Adrenal gland (tissue), 12 donors: Measurements from ENCODE around the gene FHAD1. TPM values are rescaled to one million over a fixed set of nuclear protein-coding genes. Genes with fewer than 3 reads are reported as not detected.
A peak's percentile ranks its signal among the peaks of the same experiment; 100 is the strongest.
"Not testable (repeated sequence)": the region's sequence is repeated elsewhere in the genome, so short reads cannot be mapped to it uniquely, and the experiment has no call there.

Experiments used
- DNase-seq, 7 donors: peaks; one replicate each; pipeline ENCODE4 v3.0.0-alpha.2; 2019 to 2020
- H3K27ac ChIP-seq, 5 donors: fragments of 200-600 bp; sonication (generic) in 4 of 5; 1 replicate in 3 of 5; 2 replicates in 2 of 5; pipeline versions ENCODE4 v1.5.1 to v1.8.0; 2016 to 2020; ENCODE audit warnings: mild to moderate bottlenecking in 1 of 5
- H3K27me3 ChIP-seq: fragments of 200-600 bp; 2 replicates; pipeline ENCODE4 v1.8.0; 2021
- H3K36me3 ChIP-seq, 2 donors: fragments of 200-600 bp; replicated peaks in 1 of 2; 1 replicate in 1 of 2; 2 replicates in 1 of 2; pipeline versions ENCODE4 v1.5.1 to v1.8.0; 2018 to 2022
- H3K4me1 ChIP-seq, 2 donors: fragments of 200-600 bp; replicated peaks in 1 of 2; 1 replicate in 1 of 2; 2 replicates in 1 of 2; pipeline versions ENCODE4 v1.5.1 to v1.8.0; 2018 to 2021
- H3K4me3 ChIP-seq, 4 donors: fragments of 200-600 bp; sonication (generic) in 3 of 4; one replicate each; pipeline ENCODE4 v1.5.1; 2016 to 2018
- H3K9me3 ChIP-seq, 3 donors: fragments of 200-600 bp; sonication (generic) in 1 of 3; replicated peaks in 1 of 3; 1 replicate in 2 of 3; 2 replicates in 1 of 3; pipeline versions ENCODE4 v1.5.1 to v1.8.0; 2016 to 2021
- POLR2A ChIP-seq, 2 donors: fragments of 450-650 bp; IDR thresholded peaks; one replicate each; pipeline ENCODE4 v1.6.1; 2017; ENCODE audit warnings: antibody characterized with exemption in 2 of 2, mild to moderate bottlenecking in 2 of 2, moderate library complexity in 1 of 2
- WGBS, 4 donors: extraction: QIAGEN DNeasy Blood & Tissue Kit in 2 of 4; methylation state at CpG; one replicate each; pipeline versions ENCODE4 v1.1.5 to v1.1.7; 2013 to 2017; 5-methylcytosine and 5-hydroxymethylcytosine counted together
- intact Hi-C, 2 donors: fragments of 100-400 bp; cut with DNase I; formaldehyde crosslinking; loops; one replicate each; pipeline versions ENCODE4 v1.14.1 to v1.15.0; 2022 to 2023
- polyA plus RNA-seq, 3 donors: library from polyadenylated mRNA; stranded (reverse); fragments of 200-250 nt in 2 of 3; fragments of 350-450 nt in 1 of 3; fragmentation: Illumina TruSeq in 1 of 3; extraction: RNeasy Lipid Tissue Mini Kit (QIAGEN cat#74804) in 1 of 3; gene quantifications; one replicate each; pipeline ENCODE4 v1.2.3, GENCODE V29; 2013 to 2014
- total RNA-seq, 9 donors: library from RNA; depleted of rRNA in 4 of 9; stranded (reverse); fragments of >200 nt in 4 of 9; fragments of 120-200 nt in 1 of 9; fragmentation: NEBNext Ultra II Directional in 1 of 9; extraction: Animal tissue kit (Norgen Biotek cat#: 25700) in 1 of 9; gene quantifications; one replicate each; pipeline versions ENCODE4 v1.1.0 to v1.2.4, GENCODE V29; 2013 to 2023
- TF ChIP-seq, protein P1 (sequence below), 6 experiments: fragments of 450-650 bp in 4 of 6; fragments of 200-600 bp in 2 of 6; sonication (generic) in 1 of 6; IDR thresholded peaks; 1 replicate in 5 of 6; 2 replicates in 1 of 6; pipeline versions ENCODE4 v1.5.1 to v1.8.0; 2016 to 2021; ENCODE audit warnings: antibody characterized with exemption in 6 of 6, mild to moderate bottlenecking in 2 of 6, moderate library complexity in 1 of 6
- donor health status: healthy with polysubstance abuse.
- donor health status: Bipolar disorder and iron deficiency.
- donor health status: DM: yes; HTN: yes; CAD: no.
- donor health status: DM: no; HTN: no; CAD: no.
- donor health status: DM: no; HTN: no; CAD: no.
- donor health status: DM: yes; HTN: yes; CAD: no.

The FHAD1 gene
- total and polyA plus RNA-seq, 12 donors: 0.09 to 1.6 (median 0.57) TPM; not detected in 1

- TF ChIP-seq POLR2A (IDR thresholded peaks at IDR 0.05): no peak
- TF ChIP-seq, protein P1, sequence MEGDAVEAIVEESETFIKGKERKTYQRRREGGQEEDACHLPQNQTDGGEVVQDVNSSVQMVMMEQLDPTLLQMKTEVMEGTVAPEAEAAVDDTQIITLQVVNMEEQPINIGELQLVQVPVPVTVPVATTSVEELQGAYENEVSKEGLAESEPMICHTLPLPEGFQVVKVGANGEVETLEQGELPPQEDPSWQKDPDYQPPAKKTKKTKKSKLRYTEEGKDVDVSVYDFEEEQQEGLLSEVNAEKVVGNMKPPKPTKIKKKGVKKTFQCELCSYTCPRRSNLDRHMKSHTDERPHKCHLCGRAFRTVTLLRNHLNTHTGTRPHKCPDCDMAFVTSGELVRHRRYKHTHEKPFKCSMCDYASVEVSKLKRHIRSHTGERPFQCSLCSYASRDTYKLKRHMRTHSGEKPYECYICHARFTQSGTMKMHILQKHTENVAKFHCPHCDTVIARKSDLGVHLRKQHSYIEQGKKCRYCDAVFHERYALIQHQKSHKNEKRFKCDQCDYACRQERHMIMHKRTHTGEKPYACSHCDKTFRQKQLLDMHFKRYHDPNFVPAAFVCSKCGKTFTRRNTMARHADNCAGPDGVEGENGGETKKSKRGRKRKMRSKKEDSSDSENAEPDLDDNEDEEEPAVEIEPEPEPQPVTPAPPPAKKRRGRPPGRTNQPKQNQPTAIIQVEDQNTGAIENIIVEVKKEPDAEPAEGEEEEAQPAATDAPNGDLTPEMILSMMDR (IDR thresholded peaks at IDR 0.05): peak; percentile 85 to 97 (median 88)
- H3K4me3 ChIP-seq: no peak overlapping the region
- H3K27me3 ChIP-seq: no peaks in the 10 kb centered on the region
- peak; percentile 50 to 81 (median 72) for DNase-seq
- no peaks in the 10 kb centered on the region for H3K36me3 ChIP-seq
- H3K4me1 ChIP-seq: peaks cover 0 to 4% of the 10 kb centered on the region in 2 donors
- no peaks in the 10 kb centered on the region for H3K9me3 ChIP-seq
- intact Hi-C loops: loop anchor here (5.0 to 10.0 kb wide), 2 partner anchors 178 to 180 kb away; no protein-coding TSS in a partner anchor
- no peak overlapping the region for H3K27ac ChIP-seq
- WGBS, 4 donors: 26 to 29% (median 27%) methylated on average over 13 to 15 of the region's 15 CpGs
Measured at GRCh38 chr1:15304708-15305467, 57.9 kb downstream of the FHAD1 start.

- no peaks in the 10 kb centered on the region for H3K9me3 ChIP-seq
- no peaks in the 10 kb centered on the region for H3K36me3 ChIP-seq
- H3K27me3 ChIP-seq: no peaks in the 10 kb centered on the region
- DNase-seq: no peak
- peaks cover 0 to 4% of the 10 kb centered on the region in 2 donors for H3K4me1 ChIP-seq
- TF ChIP-seq, protein P1 (IDR thresholded peaks at IDR 0.05): no peak
- no peak for TF ChIP-seq POLR2A (IDR thresholded peaks at IDR 0.05)
- WGBS, 4 donors: 88 to 91% (median 89%) methylated on average over 7 of the region's 7 CpGs
- H3K27ac ChIP-seq: no peak overlapping the region
- no peak overlapping the region for H3K4me3 ChIP-seq
- intact Hi-C loops: loop anchor here in 1 of 2 donors (10.0 kb wide), 1 partner anchor 181 kb away; no protein-coding TSS in a partner anchor
Measured at GRCh38 chr1:15305468-15305770, 58.4 kb downstream of the FHAD1 start.

DNA sequence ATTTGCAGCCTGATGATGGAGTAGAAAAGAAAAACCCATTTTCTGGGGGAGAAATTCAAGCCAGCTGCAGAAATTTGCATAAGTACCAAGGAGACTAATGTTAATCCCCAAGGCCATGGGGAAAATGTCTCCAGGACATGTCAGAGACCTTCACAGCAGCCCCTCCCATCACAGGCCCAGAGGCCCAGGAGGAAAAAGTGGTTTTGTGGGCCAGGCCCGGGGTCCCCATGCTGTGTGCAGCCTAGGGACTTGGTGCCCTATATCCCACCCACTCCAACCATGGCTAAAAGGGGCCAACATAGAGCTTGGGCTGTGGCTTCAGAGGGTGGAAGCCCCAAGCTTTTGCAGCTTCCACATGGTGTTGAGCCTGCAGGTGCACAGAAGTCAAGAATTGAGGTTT is 59.3 kb downstream of the FHAD1 start:
- intact Hi-C loops: loop anchor here in 1 of 2 donors (10.0 kb wide), 1 partner anchor 182 kb away; no protein-coding TSS in a partner anchor
- peak in 1 of 7 donors; percentile 6 for DNase-seq
- not testable (repeated sequence) for H3K4me1 ChIP-seq, H3K27me3 ChIP-seq, H3K4me3 ChIP-seq, H3K9me3 ChIP-seq, H3K27ac ChIP-seq, H3K36me3 ChIP-seq
- 48 to 100% methylated on average over 1 of the region's 1 CpG; no CpG with 5 or more reads in 2 of the 4 donors for WGBS, 4 donors

GRCh38 chr1:15308135-15308534 is 61.1 kb downstream of the FHAD1 start:
- H3K27me3 ChIP-seq: no peaks in the 10 kb centered on the region
- 70 to 100% (median 85%) methylated on average over 1 of the region's 1 CpG for WGBS, 4 donors
- peaks cover 0 to 4% of the 10 kb centered on the region in 2 donors for H3K4me1 ChIP-seq
- no peak overlapping the region for H3K27ac ChIP-seq
- DNase-seq: no peak
- TF ChIP-seq, protein P1 (IDR thresholded peaks at IDR 0.05): no peak
- TF ChIP-seq POLR2A (IDR thresholded peaks at IDR 0.05): no peak
- intact Hi-C loops: loop anchor here in 1 of 2 donors (10.0 kb wide), 1 partner anchor 183 kb away; no protein-coding TSS in a partner anchor
- H3K4me3 ChIP-seq: no peak overlapping the region
- no peaks in the 10 kb centered on the region for H3K36me3 ChIP-seq
- H3K9me3 ChIP-seq: no peaks in the 10 kb centered on the region
